K562 (cell line): Measurements from ENCODE around the gene ANKRD12.

ENCODE experiments used
- ATF2 ChIP-seq: sonication (generic); formaldehyde crosslinking; IDR thresholded peaks from 2 replicates; pipeline ENCODE4 v1.8.1; 2022; ENCODE audit warnings: missing genetic modification reagents
- MTA2 ChIP-seq: fragments of 450-650 bp; IDR thresholded peaks from 2 replicates; pipeline ENCODE4 v1.6.1; 2016; ENCODE audit warnings: low read depth
- ZNF518B ChIP-seq: fragments of 250-450 bp; sonication (Bioruptor Pico); IDR thresholded peaks from 2 replicates; pipeline ENCODE4 v1.5.0; 2021; ENCODE audit warnings: mild to moderate bottlenecking, moderate library complexity
- TF ChIP-seq, protein P1 (sequence below), 3 experiments: IDR thresholded peaks in 2 of 3; conservative IDR thresholded peaks in 1 of 3; 2 replicates each; pipeline ENCODE4 v1.5.1; 2011 to 2012; ENCODE audit warnings: low read length in 3 of 3, mild to moderate bottlenecking in 3 of 3, control low read depth in 2 of 3, improper control_type of control experiment in 1 of 3, inconsistent platforms in 1 of 3, low read depth in 1 of 3, mixed read lengths in 1 of 3, moderate library complexity in 1 of 3; ENCODE audit not compliant: insufficient read depth in 2 of 3
- TF ChIP-seq, protein P2 (sequence below): fragments of 250-450 bp; sonication (Bioruptor Pico); IDR thresholded peaks from 2 replicates; pipeline ENCODE4 v1.8.0; 2022; ENCODE audit warnings: moderate library complexity, mild to moderate bottlenecking, inconsistent platforms

GRCh38 chr18:9126337-9126736 lies 10.2 kb upstream of the ANKRD12 start:
- TF ChIP-seq ZNF518B (CRISPR knock-in tag) (no peak), MTA2 (no peak), ATF2 (CRISPR knock-in tag) (no peak)
- TF ChIP-seq, protein P1, sequence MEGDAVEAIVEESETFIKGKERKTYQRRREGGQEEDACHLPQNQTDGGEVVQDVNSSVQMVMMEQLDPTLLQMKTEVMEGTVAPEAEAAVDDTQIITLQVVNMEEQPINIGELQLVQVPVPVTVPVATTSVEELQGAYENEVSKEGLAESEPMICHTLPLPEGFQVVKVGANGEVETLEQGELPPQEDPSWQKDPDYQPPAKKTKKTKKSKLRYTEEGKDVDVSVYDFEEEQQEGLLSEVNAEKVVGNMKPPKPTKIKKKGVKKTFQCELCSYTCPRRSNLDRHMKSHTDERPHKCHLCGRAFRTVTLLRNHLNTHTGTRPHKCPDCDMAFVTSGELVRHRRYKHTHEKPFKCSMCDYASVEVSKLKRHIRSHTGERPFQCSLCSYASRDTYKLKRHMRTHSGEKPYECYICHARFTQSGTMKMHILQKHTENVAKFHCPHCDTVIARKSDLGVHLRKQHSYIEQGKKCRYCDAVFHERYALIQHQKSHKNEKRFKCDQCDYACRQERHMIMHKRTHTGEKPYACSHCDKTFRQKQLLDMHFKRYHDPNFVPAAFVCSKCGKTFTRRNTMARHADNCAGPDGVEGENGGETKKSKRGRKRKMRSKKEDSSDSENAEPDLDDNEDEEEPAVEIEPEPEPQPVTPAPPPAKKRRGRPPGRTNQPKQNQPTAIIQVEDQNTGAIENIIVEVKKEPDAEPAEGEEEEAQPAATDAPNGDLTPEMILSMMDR (IDR thresholded peaks at IDR 0.05 in 2 of 3, conservative IDR thresholded peaks at IDR 0.05 in 1 of 3; ENCODE audit: insufficient read depth in 2 of 3, low read depth in 1 of 3, low read length in 3 of 3), result no peak
- TF ChIP-seq, protein P2, sequence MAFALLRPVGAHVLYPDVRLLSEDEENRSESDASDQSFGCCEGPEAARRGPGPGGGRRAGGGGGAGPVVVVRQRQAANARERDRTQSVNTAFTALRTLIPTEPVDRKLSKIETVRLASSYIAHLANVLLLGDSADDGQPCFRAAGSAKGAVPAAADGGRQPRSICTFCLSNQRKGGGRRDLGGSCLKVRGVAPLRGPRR, result no peak
